Breast epithelium (tissue), 3 donors: ENCODE data around the gene AHRR.

Experiments
- CTCF ChIP-seq, 3 donors: fragments of 450-650 bp; IDR thresholded peaks; one replicate each; pipeline ENCODE4 v1.5.1; 2016 to 2017; ENCODE audit warnings: antibody characterized with exemption in 3 of 3, mild to moderate bottlenecking in 3 of 3, moderate library complexity in 3 of 3
- POLR2A ChIP-seq: fragments of 450-650 bp; IDR thresholded peaks from one replicate; pipeline ENCODE4 v1.6.1; 2016; ENCODE audit warnings: antibody characterized with exemption, mild to moderate bottlenecking, moderate library complexity
- POLR2AphosphoS5 ChIP-seq, 3 donors: sonication (generic); formaldehyde crosslinking; IDR thresholded peaks; one replicate each; pipeline ENCODE4 v1.6.1; 2017; ENCODE audit warnings: antibody characterized with exemption in 3 of 3

GRCh38 chr5:448766-449090, 127.2 kb downstream of the AHRR start:
- no peak for TF ChIP-seq CTCF (IDR thresholded peaks at IDR 0.05)
- no peak for TF ChIP-seq POLR2A
- TF ChIP-seq POLR2AphosphoS5 (IDR thresholded peaks at IDR 0.05) = no peak
